Measurements from ENCODE around the gene SEL1L3. TPM values are rescaled to one million over a fixed set of nuclear protein-coding genes. Genes with fewer than 3 reads are reported as not detected.

Gene SEL1L3
- total RNA-seq, 2 donors from 2014 or later, result 14.9 to 24.5 TPM

- no peak overlapping the region for H3K9ac ChIP-seq (ENCODE audit: extremely low read depth, low read length, poor library complexity, severe bottlenecking)
- WGBS, 2 experiments (ENCODE audit: insufficient coverage in 1 of 2, insufficient read length in 1 of 2), result 94 to 97% methylated on average over 6 of the region's 6 CpGs
- no peak for DNase-seq
- H3K27ac Mint-ChIP-seq, result no peak overlapping the region
- no peaks in the 10 kb centered on the region for H3K27me3 Mint-ChIP-seq (ENCODE audit: insufficient read depth)
- no peaks in the 10 kb centered on the region for H3K36me3 Mint-ChIP-seq (ENCODE audit: low read depth)
- TF ChIP-seq CTCF (conservative IDR thresholded peaks at IDR 0.05), result no peak
- peaks cover 26% of the 10 kb centered on the region for H3K4me1 Mint-ChIP-seq
- no peaks in the 10 kb centered on the region for H3K9me3 Mint-ChIP-seq
- no peaks in the 10 kb centered on the region for H3K36me3 ChIP-seq (ENCODE audit: control insufficient read depth, insufficient read depth, low read length)
- no peak overlapping the region for H3K4me3 ChIP-seq (ENCODE audit: low read length)
- peaks cover 5% of the 10 kb centered on the region for H3K4me1 ChIP-seq (ENCODE audit: control insufficient read depth, insufficient read depth, low read length)
- no peak overlapping the region for H3K4me3 Mint-ChIP-seq
- H3K27me3 ChIP-seq (ENCODE audit: control insufficient read depth, insufficient read depth, low read length, poor library complexity, severe bottlenecking), result no peaks in the 10 kb centered on the region
- no peak overlapping the region for H3K27ac ChIP-seq (ENCODE audit: low read depth, low read length)
- no peaks in the 10 kb centered on the region for H3K9me3 ChIP-seq (ENCODE audit: control insufficient read depth, low read length)
These were observed 30.0 kb upstream of the SEL1L3 start for GRCh38 chr4:25892796-25893195.

GRCh38 chr4:25890571-25891485 is 28.0 kb upstream of the SEL1L3 start:
- no peak overlapping the region for H3K27ac ChIP-seq (ENCODE audit: low read depth, low read length)
- H3K4me1 ChIP-seq (ENCODE audit: control insufficient read depth, insufficient read depth, low read length), result peaks cover 5% of the 10 kb centered on the region
- no peaks in the 10 kb centered on the region for H3K27me3 ChIP-seq (ENCODE audit: control insufficient read depth, insufficient read depth, low read length, poor library complexity, severe bottlenecking)
- H3K4me3 ChIP-seq (ENCODE audit: low read length), result no peak overlapping the region
- 63 to 64% methylated on average over 8 to 11 of the region's 11 CpGs for whole genome bisulfite sequencing, 2 experiments (ENCODE audit: insufficient coverage in 1 of 2, insufficient read length in 1 of 2)
- no peak overlapping the region for H3K9ac ChIP-seq (ENCODE audit: extremely low read depth, low read length, poor library complexity, severe bottlenecking)
- peak; percentile 79 for DNase-seq
- H3K4me3 Mint-ChIP-seq, result peak overlapping the region; percentile 8
- H3K27ac Mint-ChIP-seq, result peak overlapping the region; percentile 79
- peak; percentile 39 for TF ChIP-seq CTCF (conservative IDR thresholded peaks at IDR 0.05)
- H3K36me3 Mint-ChIP-seq (ENCODE audit: low read depth), result no peaks in the 10 kb centered on the region
- H3K9me3 ChIP-seq (ENCODE audit: control insufficient read depth, low read length), result no peaks in the 10 kb centered on the region
- H3K4me1 Mint-ChIP-seq, result peaks cover 26% of the 10 kb centered on the region
- no peaks in the 10 kb centered on the region for H3K27me3 Mint-ChIP-seq (ENCODE audit: insufficient read depth)
- H3K9me3 Mint-ChIP-seq, result no peaks in the 10 kb centered on the region
- H3K36me3 ChIP-seq (ENCODE audit: control insufficient read depth, insufficient read depth, low read length), result no peaks in the 10 kb centered on the region

GRCh38 chr4:25889589-25890503 is 27.1 kb upstream of the SEL1L3 start:
- H3K9me3 ChIP-seq (ENCODE audit: control insufficient read depth, low read length), result no peaks in the 10 kb centered on the region
- H3K36me3 ChIP-seq (ENCODE audit: control insufficient read depth, insufficient read depth, low read length), result no peaks in the 10 kb centered on the region
- Mint-ChIP-seq H3K27ac (no peak overlapping the region), H3K4me3 (no peak overlapping the region), H3K27me3 (ENCODE audit: insufficient read depth) (no peaks in the 10 kb centered on the region), H3K36me3 (ENCODE audit: low read depth) (no peaks in the 10 kb centered on the region), H3K9me3 (no peaks in the 10 kb centered on the region), H3K4me1 (peaks cover 26% of the 10 kb centered on the region)
- H3K4me1 ChIP-seq (ENCODE audit: control insufficient read depth, insufficient read depth, low read length), result peaks cover 5% of the 10 kb centered on the region
- no peak for DNase-seq
- no peak for TF ChIP-seq CTCF (conservative IDR thresholded peaks at IDR 0.05)
- H3K27me3 ChIP-seq (ENCODE audit: control insufficient read depth, insufficient read depth, low read length, poor library complexity, severe bottlenecking), result no peaks in the 10 kb centered on the region
- 92 to 100% methylated on average over 7 to 14 of the region's 14 CpGs for WGBS, 2 experiments (ENCODE audit: insufficient coverage in 1 of 2, insufficient read length in 1 of 2)
- no peak overlapping the region for H3K27ac ChIP-seq (ENCODE audit: low read depth, low read length)
- no peak overlapping the region for H3K4me3 ChIP-seq (ENCODE audit: low read length)
- no peak overlapping the region for H3K9ac ChIP-seq (ENCODE audit: extremely low read depth, low read length, poor library complexity, severe bottlenecking)

All from endodermal cell (in vitro differentiated cells).